Activated CD4-positive, alpha-beta T cell treated with anti-CD3 and anti-CD28 coated beads for 48 hours (primary cell): ENCODE results near the gene NBAS.
"Not testable (repeated sequence)": the region's sequence is repeated elsewhere in the genome, so short reads cannot be mapped to it uniquely, and the experiment has no call there.

ENCODE experiments used
- DNase-seq: peaks from one replicate; pipeline ENCODE4 v3.0.0-alpha.2; 2020

Gene NBAS

DNA sequence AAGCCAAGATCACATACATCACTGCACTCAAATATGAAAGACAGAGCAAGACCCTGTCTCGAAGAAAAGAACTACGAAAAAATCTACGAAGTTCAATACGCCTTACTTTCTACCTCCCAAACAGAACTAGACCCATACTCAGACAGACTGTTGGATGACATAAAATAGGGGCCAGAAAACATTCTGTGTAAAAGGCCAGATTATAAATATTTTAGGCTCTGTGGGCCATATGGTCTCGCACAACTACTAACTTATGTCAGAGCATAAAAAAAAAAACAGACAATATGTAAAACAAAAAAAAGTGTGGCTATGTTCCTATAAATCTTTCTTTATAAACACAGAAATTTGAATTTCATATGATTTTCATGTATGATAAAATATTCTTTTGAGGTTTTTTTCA lies 40.8 kb downstream of the NBAS start:
- DNase-seq: no peak

DNA sequence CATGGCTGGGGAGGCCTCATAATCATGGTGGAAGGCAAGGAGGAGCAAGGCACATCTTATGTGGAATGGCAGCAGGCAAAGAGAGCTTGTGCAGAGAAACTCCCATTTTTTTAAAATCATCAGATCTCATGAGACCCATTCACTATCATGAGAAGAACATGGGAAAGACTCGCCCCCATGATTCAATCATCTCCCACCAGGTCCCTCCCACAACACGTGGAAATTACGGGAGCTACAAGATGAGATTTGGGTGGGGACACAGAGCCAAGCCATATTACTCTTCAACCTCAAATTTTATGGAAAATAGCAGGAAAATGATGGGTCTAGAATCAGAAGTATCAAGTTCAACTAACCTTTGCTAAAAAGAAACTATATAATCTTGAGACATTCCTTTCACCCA lies 42.4 kb downstream of the NBAS start:
- not testable (repeated sequence) for DNase-seq

DNA sequence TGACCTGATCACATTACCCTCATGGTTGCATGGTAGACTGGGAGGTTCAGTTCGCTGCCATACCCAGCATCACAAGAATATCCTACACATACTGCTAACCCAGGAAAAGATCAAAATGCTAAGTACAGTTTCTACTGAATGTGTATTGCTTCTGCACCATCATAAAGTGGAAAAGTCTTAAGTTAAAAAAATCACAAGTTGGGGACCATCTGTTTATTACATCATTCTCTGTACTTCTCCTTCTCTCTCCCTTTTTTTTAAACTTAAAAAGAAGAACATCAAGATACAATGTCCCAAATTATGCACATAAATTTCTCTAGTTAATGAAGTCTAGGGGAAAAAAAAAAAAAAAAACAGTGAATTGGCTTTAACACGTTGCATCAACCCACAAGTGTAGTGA lies 43.3 kb downstream of the NBAS start:
- DNase-seq: no peak

DNA sequence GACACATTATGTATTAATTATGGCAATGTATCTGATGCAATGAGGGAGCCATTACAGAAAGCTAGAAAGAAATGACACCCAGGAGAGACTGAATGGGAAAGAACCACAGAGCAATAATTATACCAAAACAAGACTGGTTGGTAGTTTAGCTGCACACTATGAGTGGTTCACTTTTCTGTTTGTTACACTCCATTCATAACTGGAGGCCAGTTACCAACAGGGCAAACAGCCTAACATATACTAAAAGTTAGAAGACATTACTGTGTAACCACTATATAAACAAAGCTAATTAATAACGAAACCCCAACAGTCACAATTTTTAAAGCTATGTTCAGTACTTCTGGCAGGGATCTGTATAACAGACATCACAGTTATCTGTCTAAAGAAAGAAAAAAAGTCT lies 49.4 kb downstream of the NBAS start:
- no peak for DNase-seq

DNA sequence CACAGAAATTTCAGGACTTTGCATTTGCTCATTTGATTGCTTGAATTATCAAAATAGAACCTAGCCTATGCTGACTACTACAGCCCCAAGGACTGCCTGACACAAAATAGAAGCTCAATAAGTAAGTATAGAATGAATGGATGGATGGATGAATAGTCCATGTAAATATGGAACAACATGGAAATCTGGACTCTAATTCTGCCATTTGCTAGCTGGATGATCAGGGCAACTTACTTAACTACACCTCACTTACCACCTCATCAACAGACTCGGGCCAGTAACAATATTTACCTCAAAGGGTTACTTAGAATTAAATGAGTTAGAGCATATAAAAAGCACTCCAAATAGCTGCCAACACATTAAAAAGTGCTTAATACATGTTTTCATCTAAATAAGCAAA lies 50.6 kb downstream of the NBAS start:
- DNase-seq: no peak

DNA sequence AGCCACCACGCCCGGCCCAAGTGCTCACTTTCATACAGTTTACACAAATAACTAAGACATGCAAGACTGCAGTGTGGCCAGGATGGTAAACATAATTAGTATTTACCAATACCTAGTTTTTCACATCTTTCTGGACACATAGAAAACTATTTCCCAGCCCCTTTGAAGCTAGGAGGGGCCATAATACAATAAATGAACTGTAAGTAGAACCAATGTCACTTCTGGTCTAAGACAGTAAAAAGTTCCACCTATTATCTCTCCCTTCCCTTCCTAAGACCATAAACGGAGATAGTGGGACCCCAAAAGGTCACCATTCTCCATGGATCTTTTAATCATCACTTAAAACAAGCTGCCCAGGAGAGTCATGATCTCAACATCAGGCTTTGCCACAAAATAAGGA lies 51.0 kb downstream of the NBAS start:
- DNase-seq: no peak

DNA sequence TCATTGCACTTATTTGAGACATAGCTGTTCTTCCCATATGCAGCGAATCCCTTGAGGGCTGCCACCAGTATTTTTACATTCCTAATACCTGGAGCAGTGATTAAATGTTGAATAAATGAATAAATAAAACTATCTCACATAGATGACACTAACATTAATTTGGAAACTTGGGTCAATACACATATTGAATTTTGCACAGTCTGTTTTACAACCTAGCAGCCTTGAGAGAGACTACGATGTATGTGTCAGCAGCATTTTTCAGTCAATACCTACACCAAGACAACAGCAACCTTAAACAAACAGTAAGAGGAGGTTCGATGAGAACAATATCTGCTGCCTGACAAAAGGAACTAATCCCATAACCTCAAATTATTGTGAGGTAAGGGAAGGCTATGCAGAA lies 53.4 kb downstream of the NBAS start:
- no peak for DNase-seq

DNA sequence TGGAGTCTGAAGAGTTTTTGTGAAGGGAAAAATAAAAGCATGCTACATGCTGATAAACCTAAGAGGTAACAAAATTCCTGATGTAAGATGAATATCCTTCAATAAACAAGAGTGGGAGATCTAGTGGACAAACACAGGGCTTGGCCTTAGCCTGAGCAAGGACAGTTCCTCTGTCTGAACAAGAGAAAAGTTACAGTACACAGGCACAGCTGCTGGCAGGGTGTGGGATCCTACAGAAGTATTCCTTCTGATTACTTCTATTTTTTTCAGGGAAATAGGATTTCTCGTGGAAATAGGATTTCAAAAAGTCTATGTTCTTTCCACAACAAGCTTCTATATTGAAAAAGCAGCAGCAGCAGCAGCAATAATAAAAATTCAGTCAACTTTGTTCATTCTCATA lies 54.1 kb downstream of the NBAS start:
- no peak for DNase-seq

DNA sequence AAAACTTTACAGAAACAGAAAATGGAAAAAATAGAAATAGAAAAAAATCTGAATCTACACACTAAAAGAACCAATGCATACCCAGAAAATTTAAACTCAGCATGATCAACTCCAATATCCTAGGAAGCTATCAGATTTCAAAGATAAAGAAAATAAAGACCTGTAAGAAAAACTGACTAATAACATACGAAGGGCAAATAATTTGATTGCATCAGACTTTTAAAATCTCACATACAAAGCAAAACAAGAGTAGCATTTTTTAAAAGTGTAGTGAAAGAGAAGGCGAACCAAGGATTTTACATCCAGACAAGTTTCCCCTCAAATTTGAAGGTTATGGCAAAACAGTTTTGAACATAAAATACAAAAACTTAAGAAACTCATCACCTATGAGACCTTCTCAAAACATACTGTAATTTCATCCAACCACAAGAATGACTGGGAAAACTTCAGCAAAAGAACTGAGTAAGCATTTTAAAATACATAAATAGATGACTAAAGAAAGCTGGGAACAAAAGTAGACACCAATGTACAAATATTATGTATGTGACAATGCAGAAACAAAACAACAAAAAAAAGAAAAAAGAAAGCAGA lies 54.8 kb downstream of the NBAS start:
- no peak for DNase-seq

DNA sequence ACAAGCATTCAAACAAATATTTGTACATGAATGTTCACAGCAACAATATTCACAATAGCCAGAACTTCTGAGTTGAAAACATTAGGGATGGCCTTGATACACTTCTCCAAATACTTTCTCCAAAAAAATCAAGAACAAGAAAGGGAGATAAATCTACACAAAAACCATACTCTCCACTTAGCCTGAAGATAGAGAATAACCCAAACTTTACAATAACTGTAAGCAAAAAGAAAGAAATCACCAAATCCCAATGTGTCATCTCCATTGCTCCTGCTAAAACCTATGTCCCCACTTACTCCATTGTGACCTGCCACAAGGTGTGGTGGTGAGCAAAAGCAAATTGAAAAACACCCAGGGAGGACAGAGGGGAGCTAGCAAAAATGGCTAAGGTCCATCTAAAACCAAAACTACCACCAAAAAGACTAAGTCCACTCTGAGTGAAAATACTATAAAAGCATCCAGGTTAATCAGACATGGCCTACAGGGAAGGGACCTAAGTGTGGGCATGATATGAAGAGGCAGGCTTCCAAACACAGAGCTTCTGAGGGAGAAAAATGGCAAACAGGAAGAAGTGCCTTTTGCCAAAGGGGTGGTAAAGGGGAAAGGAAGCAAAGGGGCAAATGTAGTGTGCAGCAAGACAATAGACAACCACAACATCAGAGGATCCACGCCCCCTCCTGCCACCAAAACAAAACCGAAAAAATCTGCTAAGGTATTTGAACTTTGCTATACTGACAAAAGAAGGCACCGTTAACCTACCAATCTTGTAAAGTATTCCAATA lies 56.1 kb downstream of the NBAS start:
- DNase-seq: no peak

DNA sequence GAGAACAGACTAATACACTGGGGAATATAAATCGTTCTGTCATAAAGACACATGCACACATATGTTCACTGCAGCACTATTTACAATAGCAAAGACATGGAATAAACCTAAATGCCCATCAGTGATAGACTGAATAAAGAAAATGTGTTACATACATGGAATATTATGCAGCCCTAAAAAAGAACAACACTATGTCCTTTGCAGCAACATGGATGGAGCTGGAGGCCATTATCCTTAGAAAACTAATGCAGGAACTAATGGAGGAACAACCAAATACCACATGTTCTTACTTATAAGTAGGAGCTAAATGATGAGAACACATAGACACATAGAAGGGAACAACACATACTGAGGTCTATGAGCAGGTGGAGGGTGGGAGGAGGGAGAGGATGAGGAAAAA lies 61.9 kb downstream of the NBAS start:
- not testable (repeated sequence) for DNase-seq

DNA sequence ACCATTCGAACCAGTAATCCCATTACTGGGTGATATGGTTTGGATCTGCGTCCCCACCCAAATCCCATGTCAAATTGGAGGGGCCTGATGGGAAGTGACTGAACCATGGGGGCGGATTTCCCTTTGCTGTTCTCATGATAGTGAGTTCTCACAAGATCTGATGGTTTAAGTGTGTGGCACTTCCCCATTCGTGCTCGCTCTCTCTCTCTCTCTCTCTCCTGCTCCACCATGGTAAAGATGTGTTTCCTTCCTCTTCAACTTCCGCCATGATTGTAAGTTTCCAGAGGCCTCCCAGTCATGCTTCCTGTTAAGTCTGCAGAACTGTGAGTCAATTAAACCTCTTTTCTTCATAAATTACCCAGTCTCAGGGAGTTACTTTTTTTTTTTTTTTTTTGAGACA lies 62.6 kb downstream of the NBAS start:
- no peak for DNase-seq

DNA sequence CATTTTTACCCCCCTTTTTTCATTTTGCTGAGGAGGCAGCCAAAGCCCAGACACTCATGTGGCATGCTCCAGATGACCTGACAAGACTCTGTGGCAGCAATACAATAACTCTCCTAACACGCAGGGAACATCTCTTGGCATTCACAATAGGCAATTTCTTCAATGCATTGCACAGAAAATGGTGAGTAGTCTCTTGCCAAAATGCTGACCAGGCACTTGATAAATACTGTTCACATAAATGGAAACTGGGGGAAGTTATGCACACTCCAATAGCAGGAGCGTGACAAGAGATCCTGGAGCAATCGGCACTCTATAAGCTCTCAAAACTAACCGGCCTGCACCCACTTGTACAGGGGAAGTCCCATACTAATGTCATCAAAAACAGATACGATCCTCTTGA lies 66.3 kb downstream of the NBAS start:
- no peak for DNase-seq

DNA sequence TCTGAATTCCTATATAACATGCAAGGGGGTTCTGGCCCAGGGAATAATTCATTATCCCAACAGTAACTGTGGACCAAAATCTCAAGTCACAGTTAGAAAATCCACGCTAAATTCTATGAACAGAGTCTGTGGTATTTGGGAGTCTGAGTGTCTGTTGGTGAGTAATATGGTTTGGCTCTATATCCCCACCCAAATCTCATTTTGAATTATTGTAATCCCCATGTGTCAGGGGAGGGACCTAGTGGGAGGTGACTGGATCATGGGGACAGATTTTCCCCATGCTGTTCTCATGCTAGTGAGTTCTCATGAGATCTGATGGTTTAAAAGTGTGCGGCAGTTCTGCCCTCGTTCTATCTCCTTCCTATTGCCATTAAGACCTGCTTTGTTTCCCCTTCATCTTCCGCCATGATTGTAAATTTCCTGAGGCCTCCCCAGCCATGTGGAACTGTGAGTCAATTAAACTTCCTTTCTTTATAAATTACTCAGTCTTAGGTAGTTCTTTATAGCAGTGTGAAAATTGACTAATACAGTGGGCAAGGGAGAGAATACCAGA lies 68.3 kb downstream of the NBAS start:
- no peak for DNase-seq

DNA sequence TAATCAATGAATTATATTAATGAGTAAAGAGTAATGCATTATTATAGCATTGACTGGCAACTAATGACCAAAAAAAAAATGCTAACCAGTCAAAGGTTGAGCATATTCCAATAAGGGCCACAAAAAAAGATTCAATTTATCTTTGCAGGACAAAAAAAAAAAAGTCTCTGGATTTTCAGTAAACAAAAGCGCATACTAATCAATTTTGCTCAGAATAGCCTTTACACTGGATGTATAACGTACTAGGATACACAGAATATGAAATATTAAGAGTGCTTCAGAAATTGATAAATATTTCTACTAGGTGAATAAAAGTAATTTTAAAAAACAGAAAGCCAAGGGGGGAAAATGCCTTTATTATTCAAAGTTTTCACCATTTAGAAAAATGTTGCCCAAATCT lies 74.4 kb downstream of the NBAS start:
- DNase-seq: no peak

DNA sequence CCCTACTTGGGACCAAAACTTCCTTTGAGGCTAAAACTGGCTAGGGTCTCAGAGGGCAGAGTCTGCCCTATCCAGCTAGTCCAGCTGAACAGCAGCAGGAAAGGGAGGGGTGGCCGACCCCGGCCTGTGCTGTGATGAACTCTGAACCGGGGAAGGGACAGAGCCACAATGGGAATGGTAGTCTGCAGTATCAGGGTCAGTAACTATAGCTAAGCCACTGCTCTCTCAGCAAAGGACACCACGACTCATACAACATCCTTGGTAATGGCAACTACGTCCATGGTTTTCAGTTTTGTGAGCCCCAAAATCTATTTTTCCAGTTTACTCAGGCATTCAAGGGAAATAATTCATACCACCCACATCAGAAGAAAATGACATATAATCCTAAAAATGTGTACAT lies 75.2 kb downstream of the NBAS start:
- DNase-seq: no peak

DNA sequence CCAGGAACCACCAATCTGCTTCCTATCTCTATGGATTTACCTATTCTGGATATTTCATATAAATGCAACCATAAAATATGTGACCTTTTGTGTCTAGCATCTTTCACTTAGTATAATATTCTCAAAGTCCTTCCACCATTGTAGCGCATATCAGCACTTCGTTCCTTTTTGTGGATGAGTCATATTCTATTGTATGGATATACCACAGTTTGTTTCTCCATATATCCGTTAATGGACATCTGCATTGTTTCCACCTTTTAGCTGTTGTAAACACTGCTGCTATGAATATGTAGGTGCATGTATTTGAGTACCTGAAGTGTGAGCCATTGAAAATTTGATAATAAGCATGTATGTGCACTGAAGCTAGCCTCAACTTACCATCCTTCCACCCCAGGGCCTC lies 80.1 kb downstream of the NBAS start:
- DNase-seq: no peak

DNA sequence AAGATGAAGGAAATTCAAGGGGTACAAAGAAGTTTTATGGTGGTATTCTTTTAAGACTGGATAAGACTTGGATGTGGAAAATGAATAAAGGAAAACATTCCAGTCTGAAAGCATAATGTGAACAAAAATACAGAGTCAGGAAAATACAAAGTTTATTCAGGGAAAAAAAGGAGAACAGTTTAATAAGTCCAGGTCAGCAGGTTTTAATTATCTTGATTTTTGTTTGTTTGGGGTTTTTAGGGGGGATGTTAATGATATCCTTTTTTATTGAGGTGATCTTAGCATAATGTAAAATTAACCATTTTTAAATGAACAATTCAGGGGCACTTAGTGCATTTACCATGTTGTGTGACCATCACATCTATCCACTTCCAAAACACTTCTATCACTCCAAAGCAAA lies 80.6 kb downstream of the NBAS start:
- no peak for DNase-seq

DNA sequence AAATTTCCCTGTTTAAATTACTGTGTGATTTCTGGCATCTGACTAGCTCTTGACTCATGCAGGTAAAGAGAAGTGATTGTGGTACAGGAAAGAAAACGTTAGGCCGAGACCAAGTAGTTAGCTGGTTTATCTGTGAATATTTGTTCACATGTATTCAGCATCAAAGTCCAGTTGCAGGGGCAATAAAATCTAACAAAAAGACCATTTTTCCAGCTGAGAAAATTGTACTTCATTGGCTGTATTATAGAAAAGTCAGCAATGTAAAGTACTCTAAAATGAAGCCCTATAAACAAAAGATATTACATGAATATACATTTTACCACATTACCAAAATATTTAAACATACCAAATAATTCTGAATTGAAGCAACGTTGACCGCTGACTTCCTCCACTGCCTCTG lies 88.3 kb downstream of the NBAS start:
- no peak for DNase-seq

DNA sequence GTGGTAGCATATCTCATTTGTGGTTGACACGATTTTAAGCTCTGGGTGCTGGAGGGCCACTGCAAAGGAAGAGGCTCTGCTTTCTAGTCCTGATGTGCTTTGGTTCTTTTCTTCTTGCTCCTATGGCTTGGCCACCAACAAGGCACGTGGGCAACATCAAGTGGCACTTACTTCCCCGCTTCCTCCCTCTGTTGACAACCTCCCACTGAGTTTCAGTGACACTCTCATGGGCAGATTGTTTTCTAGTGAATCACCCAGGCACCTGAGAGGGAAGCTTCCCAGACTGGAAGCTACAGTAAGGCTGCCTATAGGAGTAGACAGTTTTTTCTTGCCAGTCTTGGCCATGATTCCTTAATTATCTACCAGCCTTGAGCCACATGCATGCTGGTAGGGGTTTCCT lies 89.0 kb downstream of the NBAS start:
- no peak for DNase-seq

DNA sequence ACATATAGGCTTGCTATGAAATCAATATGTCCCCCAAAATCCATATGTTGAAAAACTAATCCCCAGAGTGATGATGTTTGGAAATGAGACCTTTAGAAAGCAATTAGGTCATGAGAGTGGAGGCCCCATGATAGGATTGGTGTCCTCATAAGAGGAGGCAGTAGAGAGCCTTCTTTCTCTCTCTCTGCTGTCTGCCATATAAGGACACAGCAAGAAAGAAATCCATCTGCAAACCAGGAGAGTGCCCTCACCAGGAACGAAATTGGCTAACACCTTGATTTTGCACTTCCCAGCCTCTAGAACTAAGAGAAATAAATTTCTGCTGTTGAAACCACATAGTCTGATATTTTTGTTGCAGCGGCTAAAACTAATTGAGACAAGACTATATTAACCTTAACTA lies 89.5 kb downstream of the NBAS start:
- DNase-seq: no peak

DNA sequence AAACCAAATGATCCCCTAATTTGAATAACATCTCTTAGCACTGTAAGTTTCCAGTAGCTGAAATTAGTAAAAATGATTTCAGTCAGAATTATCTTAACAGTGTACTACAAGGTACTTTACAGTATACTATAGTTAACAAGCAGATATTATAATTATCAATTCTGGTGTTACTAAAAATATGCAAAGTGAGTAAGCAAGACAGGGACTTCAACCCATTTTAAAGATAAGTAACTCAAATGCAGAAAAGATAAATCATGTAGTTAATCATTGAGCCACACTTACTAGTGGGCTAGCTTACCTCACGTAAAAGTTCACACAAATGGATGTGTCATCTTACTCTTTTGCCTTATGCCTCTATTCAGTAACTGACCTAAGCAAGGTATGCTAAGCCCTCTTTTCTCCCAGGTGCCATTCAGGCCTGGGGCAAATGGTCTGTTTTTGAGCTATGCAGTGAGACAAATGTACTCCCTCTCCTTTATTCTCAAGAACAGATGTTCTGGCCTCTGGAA lies 101.0 kb downstream of the NBAS start:
- DNase-seq: no peak

DNA sequence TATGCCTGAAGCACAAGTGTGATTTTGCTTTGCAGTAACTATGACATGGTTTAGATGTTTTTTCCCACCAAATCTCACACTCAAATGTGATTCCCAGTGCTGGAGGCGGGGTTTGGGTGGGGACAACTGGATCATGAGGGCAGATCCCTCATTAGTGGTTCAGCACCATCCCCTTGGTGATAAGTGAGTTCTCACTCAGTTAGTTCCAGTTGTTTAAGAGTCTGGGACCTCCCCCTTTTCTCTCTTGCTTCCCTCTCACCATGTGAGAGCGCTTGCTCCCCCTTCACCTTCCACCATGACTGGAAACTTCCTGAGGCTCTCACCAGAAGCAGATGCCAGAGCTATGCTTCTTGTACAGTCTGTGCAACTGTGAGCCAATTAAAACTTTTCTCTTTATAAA lies 102.9 kb downstream of the NBAS start:
- DNase-seq: no peak

DNA sequence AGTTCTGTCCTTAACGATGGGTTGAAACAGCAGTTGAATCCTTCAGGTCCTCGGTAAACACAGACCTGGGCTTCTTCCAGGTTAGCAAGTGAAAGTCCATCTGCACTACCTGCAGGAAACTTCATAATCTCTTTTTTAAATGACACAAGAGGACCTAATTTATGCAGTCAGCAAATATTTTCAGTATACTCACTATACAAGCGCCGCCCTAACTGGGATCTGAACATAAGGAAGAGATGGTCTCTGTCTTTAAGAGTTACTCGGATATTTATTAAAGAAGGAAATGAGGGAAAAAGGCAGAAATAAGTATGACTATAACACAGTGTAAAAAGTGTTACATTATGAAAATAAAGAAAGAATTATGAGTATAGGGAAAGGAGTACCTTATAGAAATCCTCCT lies 103.3 kb downstream of the NBAS start:
- no peak for DNase-seq

DNA sequence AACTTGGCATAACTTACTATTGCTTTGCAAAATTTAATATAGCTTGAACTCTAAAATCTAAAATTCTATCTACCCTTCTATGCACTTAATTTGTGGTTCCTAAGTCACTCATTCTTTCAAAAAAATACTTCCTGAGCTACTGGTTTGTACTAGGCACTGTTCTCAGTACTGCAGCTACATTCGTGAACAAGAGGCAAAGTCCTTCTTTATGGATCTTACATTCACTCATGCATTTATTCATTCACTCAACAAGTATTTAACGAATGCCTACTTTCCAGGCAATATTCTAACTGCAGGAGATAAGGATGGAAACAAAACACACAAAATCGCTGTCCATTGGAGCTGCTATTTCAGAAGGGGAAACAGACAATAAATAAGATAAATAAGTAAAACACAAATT lies 104.8 kb downstream of the NBAS start:
- DNase-seq: no peak
